Peyer's patch (tissue), 4 donors: ENCODE data around the gene GJA10.

Experiments
- POLR2A ChIP-seq, 2 donors: fragments of 450-650 bp; IDR thresholded peaks; one replicate each; pipeline ENCODE4 v1.5.1; 2017; ENCODE audit warnings: antibody characterized with exemption in 2 of 2, mild to moderate bottlenecking in 2 of 2, moderate library complexity in 2 of 2
- TF ChIP-seq, protein P1 (sequence below), 6 experiments: fragments of 450-650 bp in 4 of 6; fragments of 200-600 bp in 2 of 6; sonication (generic) in 1 of 6; IDR thresholded peaks; one replicate each; pipeline ENCODE4 v1.5.1; 2017 to 2019; ENCODE audit warnings: antibody characterized with exemption in 6 of 6, mild to moderate bottlenecking in 3 of 6, moderate library complexity in 1 of 6

- TF ChIP-seq, protein P1, sequence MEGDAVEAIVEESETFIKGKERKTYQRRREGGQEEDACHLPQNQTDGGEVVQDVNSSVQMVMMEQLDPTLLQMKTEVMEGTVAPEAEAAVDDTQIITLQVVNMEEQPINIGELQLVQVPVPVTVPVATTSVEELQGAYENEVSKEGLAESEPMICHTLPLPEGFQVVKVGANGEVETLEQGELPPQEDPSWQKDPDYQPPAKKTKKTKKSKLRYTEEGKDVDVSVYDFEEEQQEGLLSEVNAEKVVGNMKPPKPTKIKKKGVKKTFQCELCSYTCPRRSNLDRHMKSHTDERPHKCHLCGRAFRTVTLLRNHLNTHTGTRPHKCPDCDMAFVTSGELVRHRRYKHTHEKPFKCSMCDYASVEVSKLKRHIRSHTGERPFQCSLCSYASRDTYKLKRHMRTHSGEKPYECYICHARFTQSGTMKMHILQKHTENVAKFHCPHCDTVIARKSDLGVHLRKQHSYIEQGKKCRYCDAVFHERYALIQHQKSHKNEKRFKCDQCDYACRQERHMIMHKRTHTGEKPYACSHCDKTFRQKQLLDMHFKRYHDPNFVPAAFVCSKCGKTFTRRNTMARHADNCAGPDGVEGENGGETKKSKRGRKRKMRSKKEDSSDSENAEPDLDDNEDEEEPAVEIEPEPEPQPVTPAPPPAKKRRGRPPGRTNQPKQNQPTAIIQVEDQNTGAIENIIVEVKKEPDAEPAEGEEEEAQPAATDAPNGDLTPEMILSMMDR (IDR thresholded peaks at IDR 0.05): no peak
- TF ChIP-seq POLR2A (IDR thresholded peaks at IDR 0.05): no peak
These were observed 43.7 kb downstream of the GJA10 start for GRCh38 chr6:89938014-89938413.
